Measurements from ENCODE around the gene FGG.

The FGG gene

GRCh38 chr4:154589296-154590197, 22.9 kb downstream of the FGG start:
- no peak overlapping the region for H3K4me3 ChIP-seq (ENCODE audit: control insufficient read depth, low read depth, low read length)
- no peak for DNase-seq (ENCODE audit: low read depth)
- no peak for TF ChIP-seq CTCF (IDR thresholded peaks at IDR 0.05; ENCODE audit: control insufficient read depth, insufficient read depth, low read depth, low read length, missing control alignments)

- H3K4me3 ChIP-seq (ENCODE audit: control insufficient read depth, low read depth, low read length): no peak overlapping the region
- TF ChIP-seq CTCF (IDR thresholded peaks at IDR 0.05; ENCODE audit: control insufficient read depth, insufficient read depth, low read depth, low read length, missing control alignments): no peak
- DNase-seq (ENCODE audit: low read depth): no peak
Observed at GRCh38 chr4:154588198-154588597, 24.3 kb downstream of the FGG start.

- H3K4me3 ChIP-seq (ENCODE audit: control insufficient read depth, low read depth, low read length): no peak overlapping the region
- no peak for DNase-seq (ENCODE audit: low read depth)
- no peak for TF ChIP-seq CTCF (IDR thresholded peaks at IDR 0.05; ENCODE audit: control insufficient read depth, insufficient read depth, low read depth, low read length, missing control alignments)
Observed at GRCh38 chr4:154586296-154587033, 26.0 kb downstream of the FGG start.

- no peak overlapping the region for H3K4me3 ChIP-seq (ENCODE audit: control insufficient read depth, low read depth, low read length)
- no peak for DNase-seq (ENCODE audit: low read depth)
- TF ChIP-seq CTCF (IDR thresholded peaks at IDR 0.05; ENCODE audit: control insufficient read depth, insufficient read depth, low read depth, low read length, missing control alignments): no peak
Observed at GRCh38 chr4:154585369-154586018, 27.0 kb downstream of the FGG start.

GRCh38 chr4:154584259-154584658, 28.2 kb downstream of the FGG start:
- DNase-seq (ENCODE audit: low read depth): no peak
- no peak for TF ChIP-seq CTCF (IDR thresholded peaks at IDR 0.05; ENCODE audit: control insufficient read depth, insufficient read depth, low read depth, low read length, missing control alignments)

GRCh38 chr4:154583677-154584076, 28.8 kb downstream of the FGG start:
- H3K4me3 ChIP-seq (ENCODE audit: control insufficient read depth, low read depth, low read length): no peak overlapping the region
- DNase-seq (ENCODE audit: low read depth): no peak
- TF ChIP-seq CTCF (IDR thresholded peaks at IDR 0.05; ENCODE audit: control insufficient read depth, insufficient read depth, low read depth, low read length, missing control alignments): no peak

More at GRCh38 chr4:154584259-154584658, 28.2 kb downstream of the FGG start:
- no peak overlapping the region for H3K4me3 ChIP-seq (ENCODE audit: control insufficient read depth, low read depth, low read length)
